Left lung (tissue), 10 donors: ENCODE measurements around the gene HTR3D. TPM values are rescaled to one million over a fixed set of nuclear protein-coding genes. Genes with fewer than 3 reads are reported as not detected.

Source experiments
- ATAC-seq: fragments of 200-7000 bp; cut with Tn5 transposase; one replicate; pipeline ENCODE4 v1.9.1; 2020; ENCODE audit warnings: moderate library complexity
- DNase-seq, 4 donors: peaks; one replicate each; pipeline ENCODE4 v3.0.0-alpha.2; 2013 to 2020
- H3K27ac ChIP-seq, 2 donors: fragments of 200-600 bp; sonication (generic) in 1 of 2; one replicate each; pipeline versions ENCODE4 v1.5.0 to v1.8.0; 2020 to 2021
- H3K27me3 ChIP-seq, 2 donors: fragments of 200-600 bp; sonication (generic) in 1 of 2; one replicate each; pipeline versions ENCODE4 v1.5.0 to v1.8.0; 2020 to 2021
- H3K36me3 ChIP-seq, 2 donors: fragments of 200-600 bp; sonication (generic) in 1 of 2; one replicate each; pipeline versions ENCODE4 v1.5.0 to v1.8.0; 2020 to 2021
- H3K4me1 ChIP-seq, 2 donors: fragments of 200-600 bp; one replicate each; pipeline ENCODE4 v1.8.0; 2021
- H3K4me3 ChIP-seq, 2 donors: fragments of 200-600 bp; sonication (generic) in 1 of 2; one replicate each; pipeline versions ENCODE4 v1.5.0 to v1.8.0; 2020 to 2021; ENCODE audit warnings: mild to moderate bottlenecking in 1 of 2
- H3K9me3 ChIP-seq, 2 donors: fragments of 200-600 bp; sonication (generic) in 1 of 2; one replicate each; pipeline versions ENCODE4 v1.5.0 to v1.8.0; 2020 to 2021
- CTCF ChIP-seq, 2 donors: fragments of 200-600 bp; sonication (generic) in 1 of 2; IDR thresholded peaks; one replicate each; pipeline versions ENCODE4 v1.5.0 to v1.8.0; 2021; ENCODE audit warnings: antibody characterized with exemption in 2 of 2
- intact Hi-C, 2 donors: fragments of 100-400 bp; cut with DNase I; formaldehyde crosslinking; loops; one replicate each; pipeline versions ENCODE4 v1.11.2 to v1.14.2; 2022
- polyA plus RNA-seq, 6 donors: library from polyadenylated mRNA; unstranded; fragments of 120-200 nt; gene quantifications; one replicate each; pipeline ENCODE4 v1.2.1, GENCODE V29; 2013; ENCODE audit not compliant: insufficient read length in 6 of 6
- total RNA-seq, 2 donors: library from RNA; stranded (reverse); fragmentation: NEBNext Ultra II Directional; extraction: Animal tissue kit (Norgen Biotek cat#: 25700); gene quantifications; one replicate each; pipeline ENCODE4 v1.2.1, GENCODE V29; 2021
- donor health status: DM: no; HTN: yes; CAD: no.
- donor health status: DM: no; HTN: no; CAD: no.

The HTR3D gene
- total and polyA plus RNA-seq, 8 donors, result not detected

GRCh38 chr3:184011230-184011876, 20.2 kb upstream of the HTR3D start:
- DNase-seq (peak in 2 of 4 donors; percentile 14 to 48), ATAC-seq (no peak)
- intact Hi-C loops, result no loop called here
- Histone ChIP-seq H3K27me3 (no peaks in the 10 kb centered on the region), H3K4me3 (no peak overlapping the region), H3K36me3 (peaks cover 0 to 43% of the 10 kb centered on the region in 2 donors), H3K4me1 (peaks cover 6 to 37% of the 10 kb centered on the region in 2 donors), H3K9me3 (no peaks in the 10 kb centered on the region), H3K27ac (no peak overlapping the region)
- TF ChIP-seq CTCF (IDR thresholded peaks at IDR 0.05), result no peak

GRCh38 chr3:184011937-184012889, 19.3 kb upstream of the HTR3D start:
- H3K4me3 ChIP-seq, result no peak overlapping the region
- intact Hi-C loops, result no loop called here
- no peak overlapping the region for H3K27ac ChIP-seq
- H3K27me3 ChIP-seq, result no peaks in the 10 kb centered on the region
- H3K9me3 ChIP-seq, result no peaks in the 10 kb centered on the region
- TF ChIP-seq CTCF (IDR thresholded peaks at IDR 0.05), result no peak
- H3K36me3 ChIP-seq, result peaks cover 0 to 43% of the 10 kb centered on the region in 2 donors
- DNase-seq (no peak), ATAC-seq (no peak)
- H3K4me1 ChIP-seq, result peaks cover 13 to 36% of the 10 kb centered on the region in 2 donors

GRCh38 chr3:184015381-184016019, 16.0 kb upstream of the HTR3D start:
- ATAC-seq, result no peak
- no peak for DNase-seq
- Histone ChIP-seq H3K9me3 (no peaks in the 10 kb centered on the region), H3K27me3 (no peaks in the 10 kb centered on the region), H3K36me3 (peaks cover 0 to 29% of the 10 kb centered on the region in 2 donors), H3K4me3 (no peak overlapping the region), H3K4me1 (peaks cover 9 to 21% of the 10 kb centered on the region in 2 donors), H3K27ac (no peak overlapping the region)
- no peak for TF ChIP-seq CTCF (IDR thresholded peaks at IDR 0.05)
- intact Hi-C loops, result loop anchor here in 1 of 2 donors (5.0 kb wide), 1 partner anchor 118 kb away; no protein-coding TSS in a partner anchor

- Histone ChIP-seq H3K27ac (no peak overlapping the region), H3K27me3 (no peaks in the 10 kb centered on the region), H3K4me1 (peaks cover 9 to 24% of the 10 kb centered on the region in 2 donors), H3K36me3 (peaks cover 0 to 24% of the 10 kb centered on the region in 2 donors), H3K9me3 (no peaks in the 10 kb centered on the region), H3K4me3 (peak overlapping the region in 1 of 2 donors; percentile 76)
- no peak for ATAC-seq
- no peak for DNase-seq
- TF ChIP-seq CTCF (IDR thresholded peaks at IDR 0.05), result no peak
- intact Hi-C loops, result loop anchor here in 1 of 2 donors (5.0 kb wide), 1 partner anchor 119 kb away; no protein-coding TSS in a partner anchor
Observed at GRCh38 chr3:184016169-184016570, 15.4 kb upstream of the HTR3D start.
